Colon (tissue), 2 donors: ENCODE measurements around the gene MAPK10.
"Not testable (repeated sequence)": the region's sequence is repeated elsewhere in the genome, so short reads cannot be mapped to it uniquely, and the experiment has no call there.

Source experiments
- FAIRE-seq: peaks from 2 replicates; lab custom pipeline; 2012; peaks lifted over from hg19 to GRCh38; lab: Jason Lieb, UNC
- donor health status: control.
- donor health status: control.

MAPK10 gene

DNA sequence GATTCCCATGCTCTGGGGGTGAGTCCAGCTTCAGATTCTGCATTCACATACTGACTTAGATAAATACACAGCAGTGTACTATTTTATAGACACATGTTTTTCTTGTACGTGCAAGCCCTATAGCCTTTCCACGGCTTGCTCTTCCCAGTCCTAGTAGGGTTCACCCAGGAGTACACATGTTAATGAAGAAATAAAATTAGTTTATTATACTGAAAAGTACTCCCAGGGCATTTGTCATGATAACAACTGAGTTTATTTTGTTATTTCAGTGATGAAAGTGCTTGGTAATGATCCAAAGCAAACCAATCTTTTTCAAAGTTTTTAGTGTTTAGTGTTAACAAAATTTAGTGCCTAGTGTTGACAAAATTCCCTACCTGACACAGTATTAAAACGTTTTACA is 21.3 kb downstream of the MAPK10 start:
- no peak for FAIRE-seq

- FAIRE-seq = no peak
These were observed 25.7 kb downstream of the MAPK10 start for GRCh38 chr4:86334020-86334750.

DNA sequence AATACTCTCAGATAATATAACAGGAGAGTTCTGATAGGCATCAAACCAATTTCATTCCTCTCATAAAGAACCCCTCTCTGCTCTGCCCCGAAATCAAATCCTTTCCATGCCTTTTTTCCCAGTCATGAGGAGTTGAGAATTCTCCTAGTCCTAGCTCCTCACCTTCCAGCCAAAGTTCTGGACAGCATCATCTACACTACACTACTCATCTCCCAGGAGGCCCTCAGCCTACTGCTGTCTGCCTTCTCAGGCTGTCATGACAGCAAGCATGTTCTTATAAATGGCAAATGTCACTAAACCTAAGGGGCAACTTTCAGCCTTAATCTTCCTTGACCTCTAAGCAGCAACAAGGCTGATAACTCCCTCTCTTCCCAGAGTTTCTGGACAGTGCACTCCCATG is 26.6 kb downstream of the MAPK10 start:
- FAIRE-seq = no peak

DNA sequence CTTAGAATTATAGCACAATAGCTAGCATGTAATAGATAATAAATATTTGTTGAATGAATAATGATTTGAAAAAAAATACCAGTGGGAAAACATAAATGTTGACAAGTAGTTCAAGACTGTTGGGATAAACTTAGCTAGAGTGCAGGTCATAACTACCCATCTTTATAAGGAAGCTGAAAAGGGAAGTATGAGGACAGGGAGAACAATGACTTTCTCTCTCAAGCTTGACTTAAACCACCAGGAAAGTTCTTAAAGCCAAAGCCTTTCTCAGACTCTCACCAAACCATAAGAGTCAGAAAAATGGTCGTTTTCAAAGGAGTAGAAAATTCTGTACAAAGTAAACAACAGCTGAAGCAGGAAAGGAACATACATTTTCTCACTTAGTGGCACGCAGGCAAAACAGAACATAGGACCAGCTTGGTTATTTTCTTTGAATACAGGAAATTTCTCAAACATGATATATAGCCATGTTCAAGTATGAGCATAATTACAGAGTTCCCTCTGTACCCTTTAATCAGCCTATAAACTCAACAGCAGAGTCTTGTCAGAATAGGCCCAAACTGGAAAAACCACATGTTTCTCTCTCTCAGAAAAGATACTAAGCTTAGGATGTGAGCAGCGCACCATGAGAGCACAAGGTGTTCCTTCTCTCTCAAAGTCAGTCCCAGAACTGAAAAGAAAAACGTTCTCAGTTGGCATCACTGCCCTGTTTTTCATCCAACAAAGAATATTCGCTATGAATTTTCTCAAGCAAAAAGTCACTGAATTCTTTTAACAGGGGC is 28.7 kb downstream of the MAPK10 start:
- no peak for FAIRE-seq

- not testable (repeated sequence) for FAIRE-seq
These were observed 29.4 kb downstream of the MAPK10 start for GRCh38 chr4:86330411-86330810.

DNA sequence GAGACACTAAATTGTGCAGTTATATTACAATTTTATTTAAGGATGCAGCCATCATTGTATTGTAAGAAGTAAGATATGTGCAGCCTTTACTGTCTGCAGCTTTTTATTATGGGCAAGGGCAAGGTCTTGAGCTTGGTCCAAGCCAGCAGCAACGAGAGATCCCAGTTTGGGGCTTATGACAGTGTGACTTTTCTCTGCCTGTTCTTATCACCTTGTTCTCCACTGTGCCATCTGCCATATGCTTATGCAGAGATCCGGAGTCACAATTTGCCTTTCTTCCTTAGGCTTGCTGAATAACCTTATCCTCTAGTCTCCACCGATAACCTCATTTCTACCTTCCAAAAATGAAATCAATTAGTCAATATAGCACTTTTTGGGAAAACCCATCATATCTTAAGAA is 30.4 kb downstream of the MAPK10 start:
- FAIRE-seq = no peak

DNA sequence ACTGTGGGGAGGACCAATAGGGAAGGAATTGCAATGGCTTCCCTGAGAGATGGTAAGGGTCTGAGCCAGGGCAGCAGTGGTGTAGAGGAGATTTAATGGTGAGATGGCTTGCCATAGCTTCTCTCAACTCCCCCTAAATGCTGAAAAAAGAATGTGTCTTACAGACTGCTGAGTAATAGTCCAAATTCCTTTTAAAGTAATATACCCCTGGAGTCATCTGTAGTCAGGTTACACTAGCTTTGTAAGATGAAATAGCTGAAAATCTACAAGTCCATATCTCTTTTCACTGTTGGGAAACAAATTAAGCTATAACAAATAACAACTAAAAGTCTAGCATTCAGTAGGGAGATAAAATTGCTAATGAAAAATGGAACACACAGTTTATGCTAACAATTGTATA is 33.5 kb downstream of the MAPK10 start:
- no peak for FAIRE-seq

DNA sequence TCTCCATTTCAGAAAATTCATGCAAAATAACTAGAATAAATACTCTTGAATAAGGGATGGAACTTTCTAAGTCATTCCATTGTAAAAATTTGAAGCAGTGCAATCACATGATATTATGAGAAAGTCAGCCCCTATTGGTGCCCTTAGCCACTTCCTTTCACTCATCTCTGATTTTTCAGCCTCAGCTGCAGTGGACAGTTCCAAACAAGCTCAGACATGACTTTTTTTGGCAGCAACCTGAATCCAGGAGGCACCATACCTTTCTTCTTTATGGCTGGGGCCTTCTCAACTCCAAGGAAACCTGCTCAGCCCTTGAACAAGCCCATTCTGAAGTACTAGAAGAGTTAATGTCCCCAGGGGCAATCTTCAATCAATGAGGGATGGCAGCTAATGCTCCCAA is 40.5 kb downstream of the MAPK10 start:
- no peak for FAIRE-seq

DNA sequence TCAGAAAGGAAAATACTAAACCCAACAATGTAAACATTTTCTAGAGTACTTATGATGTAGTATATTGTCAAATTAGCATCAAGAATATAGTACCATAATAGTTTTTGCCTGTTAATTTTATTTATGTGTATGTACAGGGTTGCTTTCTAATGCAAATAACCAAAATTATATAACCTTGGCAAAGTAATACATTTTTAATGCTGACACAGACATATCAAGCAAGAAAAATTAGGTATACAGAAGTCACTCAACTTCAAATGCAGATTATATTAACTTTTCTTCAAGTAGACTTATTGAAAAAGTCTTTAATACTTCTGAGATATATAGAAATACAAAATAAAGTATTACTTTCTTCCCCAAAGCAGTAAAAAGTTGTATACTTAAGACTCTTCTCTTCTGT is 44.3 kb downstream of the MAPK10 start:
- FAIRE-seq = no peak

DNA sequence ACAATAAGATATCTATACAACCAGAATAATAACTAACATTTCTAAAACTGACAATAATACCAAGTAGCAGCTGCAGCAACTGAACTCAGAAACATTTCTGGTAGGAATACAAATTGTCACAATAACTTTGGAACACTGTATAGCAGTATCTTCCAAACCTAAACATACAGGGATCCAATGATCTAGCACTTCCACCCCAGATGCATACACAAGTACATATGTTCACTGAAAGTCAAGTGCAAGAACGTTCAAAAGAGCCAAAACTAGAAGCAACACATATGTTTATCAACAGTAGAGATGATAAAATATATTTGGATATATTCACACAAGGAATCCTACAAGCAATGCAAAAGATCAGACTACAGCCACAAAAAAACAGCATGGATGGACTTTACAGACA is 46.2 kb downstream of the MAPK10 start:
- no peak for FAIRE-seq

DNA sequence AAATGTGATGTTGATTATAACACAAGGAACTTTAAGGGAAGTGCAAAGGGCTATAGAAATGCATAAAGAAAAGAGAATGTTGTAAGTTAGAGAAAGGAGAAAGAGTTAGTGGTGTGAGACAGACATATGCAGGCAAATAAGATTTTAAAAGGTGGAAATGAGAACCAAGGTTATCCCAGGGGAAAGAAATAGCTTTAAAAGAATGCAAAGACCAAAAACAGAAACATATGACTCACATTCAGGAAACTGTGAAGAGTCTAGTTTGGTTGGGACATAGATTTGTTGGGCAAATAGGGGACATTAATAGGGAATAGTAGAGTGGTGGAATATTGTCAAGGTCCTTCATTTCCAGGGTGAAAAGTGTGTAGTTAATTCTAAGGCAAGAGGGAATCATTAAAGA is 52.4 kb downstream of the MAPK10 start:
- no peak for FAIRE-seq

- no peak for FAIRE-seq
These were observed 53.0 kb downstream of the MAPK10 start for GRCh38 chr4:86306816-86307215.

- no peak for FAIRE-seq
These were observed 57.0 kb downstream of the MAPK10 start for GRCh38 chr4:86302830-86303229.

DNA sequence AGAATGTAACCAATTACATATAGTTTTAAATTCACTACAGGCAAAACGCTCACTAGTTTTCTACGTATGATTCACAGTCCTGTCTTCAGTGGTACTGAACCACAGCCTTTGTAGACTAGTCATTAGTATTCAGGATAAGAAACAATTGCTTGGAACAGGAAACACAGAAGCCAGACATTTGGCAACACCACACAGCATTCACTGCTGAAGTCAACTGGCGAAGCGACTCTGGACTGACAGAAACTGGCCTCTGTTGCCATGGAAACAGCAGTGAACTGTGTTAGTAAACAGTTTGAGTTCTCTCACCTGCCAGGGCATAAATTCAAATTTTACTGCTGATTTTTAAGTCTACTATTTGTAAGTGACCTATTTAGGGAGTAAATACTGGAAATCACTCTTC is 57.6 kb downstream of the MAPK10 start:
- FAIRE-seq = no peak

GRCh38 chr4:86300516-86300915 is 59.3 kb downstream of the MAPK10 start:
- no peak for FAIRE-seq

DNA sequence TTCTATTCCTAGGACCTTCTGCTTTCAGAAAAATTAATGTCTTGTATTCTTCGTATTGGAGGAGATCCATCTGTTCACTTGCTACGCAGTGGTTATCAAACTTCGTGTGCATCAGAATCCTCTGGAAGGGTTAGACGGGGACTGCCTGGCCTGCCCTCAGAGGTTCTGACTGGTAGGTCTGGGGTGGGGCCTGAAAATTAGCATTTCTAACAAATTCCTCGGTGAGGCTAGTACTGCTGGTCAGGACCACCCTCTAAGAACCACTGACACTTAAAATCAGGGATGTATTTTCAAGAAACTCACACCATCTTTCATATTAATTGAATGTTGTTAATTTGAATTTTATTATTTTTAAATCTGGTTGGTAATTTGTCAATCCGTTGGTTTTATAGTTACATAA is 63.0 kb downstream of the MAPK10 start:
- FAIRE-seq = no peak

GRCh38 chr4:86294883-86295282 is 65.0 kb downstream of the MAPK10 start:
- FAIRE-seq = no peak

DNA sequence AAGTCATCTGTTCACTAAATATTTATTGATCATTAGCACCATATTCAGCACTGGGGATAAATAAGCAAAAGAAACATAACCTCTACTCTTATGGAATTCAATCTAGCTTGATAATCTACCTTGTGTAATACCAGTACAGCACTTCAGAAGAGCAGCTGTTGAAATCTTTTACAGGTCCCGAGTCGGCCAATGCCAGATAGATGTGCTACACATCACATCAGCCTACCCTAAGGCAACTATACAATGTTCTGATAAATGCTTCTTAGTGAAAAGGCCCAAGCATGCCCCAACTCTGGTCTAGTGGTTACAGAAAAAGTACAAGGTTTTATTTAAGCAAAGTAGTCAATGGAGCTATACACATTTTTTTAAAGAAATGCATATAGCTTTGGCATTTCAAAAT is 68.7 kb downstream of the MAPK10 start:
- no peak for FAIRE-seq

DNA sequence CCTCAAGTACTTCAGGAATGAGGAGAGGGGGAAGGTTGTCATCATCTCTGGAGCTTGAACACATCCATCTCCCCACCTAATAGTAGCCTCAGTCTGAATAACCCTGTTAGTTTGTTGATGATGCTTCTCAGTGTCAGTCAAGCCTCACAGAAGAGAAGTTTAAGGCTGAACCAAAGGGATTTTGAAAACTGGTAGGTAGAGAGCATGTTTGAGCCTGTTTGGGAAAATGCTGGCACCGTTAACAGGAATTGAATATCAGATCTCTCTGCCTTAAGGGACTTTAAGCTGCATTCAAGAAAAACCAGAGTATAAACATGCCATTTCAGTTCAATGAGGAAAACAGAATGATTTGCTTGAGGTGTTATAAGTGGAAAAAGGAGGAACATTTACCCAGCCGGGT is 73.1 kb downstream of the MAPK10 start:
- FAIRE-seq = no peak

DNA sequence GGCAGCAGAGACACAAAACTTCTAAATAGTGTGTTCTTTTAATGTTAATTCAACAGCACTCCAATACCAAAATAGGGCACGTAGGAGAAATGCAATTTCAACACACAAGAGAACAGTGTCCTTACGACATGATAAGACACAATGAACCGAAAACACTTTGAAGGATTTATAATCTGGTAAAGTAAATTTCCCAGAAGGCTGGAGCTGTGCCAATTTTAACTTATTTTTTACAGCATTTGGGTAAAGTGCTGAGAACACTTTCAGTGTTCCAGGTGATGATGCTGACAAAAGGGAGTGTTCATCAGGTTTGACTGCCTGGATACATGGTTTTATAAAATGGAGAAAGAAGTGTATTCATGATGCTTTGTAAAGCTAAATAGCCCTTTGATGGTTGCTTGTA is 76.5 kb downstream of the MAPK10 start:
- FAIRE-seq = no peak

- FAIRE-seq = no peak
These were observed 79.6 kb downstream of the MAPK10 start for GRCh38 chr4:86280246-86280645.

DNA sequence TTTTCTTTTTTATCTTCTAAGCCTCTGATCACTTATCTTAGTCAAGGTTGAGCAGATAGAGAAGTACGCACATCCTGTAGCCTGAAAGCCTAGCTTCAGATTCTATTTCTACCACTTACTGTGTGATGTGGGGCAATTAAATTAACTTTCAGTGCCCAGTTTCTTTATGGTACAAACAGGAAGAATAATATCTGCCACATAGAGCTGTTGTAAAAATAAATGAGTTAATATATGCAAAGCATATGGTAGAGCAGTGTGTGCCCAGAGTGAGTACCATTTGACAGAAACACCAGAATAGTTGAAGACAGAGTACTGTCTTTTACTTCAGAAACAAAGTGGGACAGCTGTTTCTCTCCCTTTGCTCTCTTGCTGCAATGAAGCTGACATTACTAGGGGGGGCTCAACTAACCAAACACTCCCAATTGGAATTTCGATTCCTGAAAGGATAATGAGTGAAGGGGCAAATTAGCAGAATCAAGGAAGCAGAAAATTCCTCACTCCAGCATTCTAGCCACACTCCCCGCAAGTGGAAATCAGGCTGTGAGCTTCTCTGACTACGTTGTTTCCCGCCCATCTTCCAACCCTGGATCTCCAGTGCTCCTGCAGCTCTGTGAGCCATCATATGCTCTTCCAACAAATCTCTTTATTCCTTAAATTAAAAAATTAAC is 80.4 kb downstream of the MAPK10 start:
- FAIRE-seq = no peak

DNA sequence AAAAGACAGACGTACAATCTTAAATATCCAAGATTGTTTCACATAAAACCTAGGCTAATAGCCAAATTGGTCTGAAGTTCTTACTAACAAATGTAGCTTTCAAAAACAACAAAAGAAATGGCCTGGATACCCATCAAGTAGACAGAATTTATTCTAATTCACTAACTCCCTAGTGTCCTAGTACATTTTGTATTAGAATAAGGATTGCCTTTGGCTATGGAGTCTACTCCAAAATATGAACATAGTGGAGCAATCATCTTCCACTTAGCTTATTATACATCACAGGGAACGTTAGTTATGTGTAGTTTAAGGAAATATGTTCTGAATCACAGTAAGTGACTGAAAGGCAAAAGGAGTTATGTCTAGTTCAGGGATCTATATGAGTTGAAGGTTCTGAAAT is 81.7 kb downstream of the MAPK10 start:
- FAIRE-seq = no peak
